ENCODE measurements around the gene WNT1.

The WNT1 gene

DNA sequence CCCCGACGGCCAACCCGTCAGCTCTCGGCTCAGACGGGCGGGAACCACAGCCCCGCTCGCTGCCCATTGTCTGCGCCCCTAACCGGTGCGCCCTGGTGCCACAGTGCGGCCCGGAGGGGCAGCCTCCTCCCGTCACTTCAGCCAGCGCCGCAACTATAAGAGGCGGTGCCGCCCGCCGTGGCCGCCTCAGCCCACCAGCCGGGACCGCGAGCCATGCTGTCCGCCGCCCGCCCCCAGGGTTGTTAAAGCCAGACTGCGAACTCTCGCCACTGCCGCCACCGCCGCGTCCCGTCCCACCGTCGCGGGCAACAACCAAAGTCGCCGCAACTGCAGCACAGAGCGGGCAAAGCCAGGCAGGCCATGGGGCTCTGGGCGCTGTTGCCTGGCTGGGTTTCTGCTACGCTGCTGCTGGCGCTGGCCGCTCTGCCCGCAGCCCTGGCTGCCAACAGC is at the start of gene WNT1:
WNT1 (plus strand) TSS at position 32 of the 450 bp plus-strand sequence; CDS start at position 361, 329 bp downstream.
- DNase-seq, result no peak

DNA sequence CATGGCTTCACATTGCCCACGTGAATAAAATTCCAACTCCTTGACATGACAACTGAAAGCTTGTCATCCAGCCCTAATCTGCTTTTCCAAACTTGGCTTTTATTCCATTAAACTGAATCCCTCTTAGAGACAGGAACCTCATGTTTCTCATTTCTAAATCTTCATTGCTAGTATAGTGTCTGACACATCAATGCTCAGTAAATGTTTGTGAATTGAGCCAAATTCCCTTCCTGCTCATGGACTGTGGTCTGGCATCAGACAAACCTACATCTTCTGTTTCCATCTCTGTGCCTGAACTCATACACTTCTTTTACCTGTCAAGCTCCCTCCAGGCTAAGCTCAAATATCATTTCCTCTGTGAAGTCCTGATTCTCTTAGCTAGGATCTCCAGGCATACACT is 48.6 kb upstream of the WNT1 start:
- no peak for DNase-seq

DNA sequence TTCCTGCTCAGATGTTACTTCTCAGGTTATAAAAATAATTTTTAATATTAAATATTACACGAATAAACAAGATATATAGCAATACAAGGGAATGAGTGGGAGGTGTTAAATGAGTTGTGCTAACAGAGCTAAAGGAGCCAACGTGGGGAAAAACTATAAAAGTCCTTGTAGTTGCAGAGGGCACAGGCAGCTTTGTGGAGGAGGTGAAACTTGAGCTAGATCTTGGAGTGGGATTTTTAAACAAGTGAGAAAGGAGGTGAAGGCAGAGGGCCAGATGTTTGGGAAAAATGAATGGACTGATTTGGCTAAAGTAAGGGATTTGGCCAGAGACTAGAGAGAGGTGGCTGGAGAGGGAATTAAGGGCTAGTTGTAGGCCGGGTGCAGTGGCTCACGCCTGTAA is 47.6 kb upstream of the WNT1 start:
- DNase-seq, result no peak

DNA sequence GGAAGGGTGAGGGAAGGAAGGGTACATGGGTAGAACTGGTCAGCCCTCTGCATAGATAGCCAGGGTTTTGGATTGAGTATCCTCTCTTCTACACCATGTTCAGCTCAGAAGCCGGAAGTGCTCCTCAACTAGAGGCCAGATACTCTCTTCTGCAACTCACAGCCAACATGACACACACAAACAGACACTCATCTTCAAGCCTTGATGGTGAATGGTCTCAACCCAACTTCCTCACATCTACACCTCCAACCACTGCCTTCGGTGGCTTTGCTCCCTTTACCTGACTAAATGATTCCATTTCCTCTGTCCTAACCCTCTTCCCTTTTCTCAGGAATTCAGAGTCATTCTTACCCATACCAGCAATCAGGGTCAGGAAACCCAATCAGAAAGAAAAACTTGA is 45.2 kb upstream of the WNT1 start:
- no peak for DNase-seq

DNA sequence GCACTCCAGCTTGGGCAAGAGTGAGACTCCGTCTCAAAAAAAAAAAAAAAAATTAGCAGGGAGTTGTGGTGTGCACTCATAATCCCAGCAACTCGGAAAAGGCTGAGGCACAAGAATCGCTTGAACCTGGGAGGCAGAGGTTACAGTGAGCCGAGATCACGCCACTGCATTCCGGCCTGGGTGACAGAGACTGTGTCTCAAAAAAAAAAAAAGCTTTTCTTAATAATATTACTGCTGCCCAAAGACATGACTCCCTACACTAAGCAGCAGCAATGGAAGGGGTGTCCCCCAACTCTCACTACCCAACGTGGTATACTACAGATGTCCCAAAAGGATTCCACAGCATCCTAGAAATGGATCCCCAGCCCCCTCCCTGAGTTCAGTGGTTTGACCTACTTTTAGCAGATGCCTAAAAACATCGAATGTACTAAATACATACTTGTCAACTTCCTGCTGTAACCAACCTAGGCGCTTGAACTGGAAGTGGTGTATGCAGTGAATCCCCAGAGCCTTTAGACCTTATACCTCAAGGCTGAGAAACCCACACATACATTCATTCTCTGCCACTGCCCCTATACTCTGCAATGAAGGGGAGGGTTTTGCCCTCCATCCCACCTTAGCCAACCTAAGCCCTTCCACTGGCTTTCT is 44.3 kb upstream of the WNT1 start:
- DNase-seq, result no peak

DNA sequence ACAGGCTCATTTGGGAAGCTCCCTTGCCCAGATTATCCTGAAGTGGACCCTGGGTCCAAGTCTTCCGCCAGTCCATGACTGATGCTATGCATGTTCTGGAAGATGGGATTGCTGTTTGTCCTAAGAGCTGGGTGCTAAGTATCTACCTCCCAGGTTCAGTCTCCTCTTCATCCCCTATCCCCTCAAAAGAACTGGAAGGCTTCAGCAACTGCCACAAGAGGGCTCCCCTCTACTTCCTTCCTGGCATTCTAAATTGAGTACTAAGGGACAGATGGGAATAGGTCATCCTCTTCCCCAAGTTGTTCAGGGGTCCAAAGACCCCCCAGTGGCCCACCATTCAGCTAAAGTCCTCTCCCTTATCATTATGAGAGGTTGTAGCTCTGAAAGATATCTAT is 43.8 kb upstream of the WNT1 start:
- DNase-seq, result no peak

DNA sequence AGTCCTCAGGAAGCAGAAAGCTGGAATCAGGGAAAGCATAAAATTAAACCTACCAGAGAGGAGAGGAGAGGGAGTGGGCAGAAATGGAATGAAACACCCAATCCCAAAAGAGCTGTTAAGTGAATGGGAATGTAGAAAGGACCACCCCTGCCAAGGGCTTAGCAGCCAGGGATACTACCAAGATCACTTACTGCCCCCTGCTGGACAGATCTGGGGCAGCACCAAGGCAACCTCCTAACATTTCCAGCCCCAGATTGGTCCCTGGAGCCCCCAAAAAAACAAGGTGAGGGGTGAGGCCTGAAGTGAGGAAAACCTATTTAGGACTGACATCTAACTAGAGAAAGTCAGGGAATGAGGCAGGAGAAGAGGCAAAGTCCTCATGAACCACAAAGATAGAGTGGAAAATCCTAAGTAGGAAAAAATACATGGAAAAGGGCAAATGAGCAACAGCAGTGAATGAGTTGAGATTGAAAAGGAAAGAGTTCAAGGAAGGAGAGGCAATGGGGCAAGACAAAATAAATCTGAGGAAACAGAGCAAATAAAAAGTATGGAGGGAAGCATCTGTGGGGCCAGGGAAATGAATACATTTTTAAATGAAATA is 41.6 kb upstream of the WNT1 start:
- no peak for DNase-seq

DNA sequence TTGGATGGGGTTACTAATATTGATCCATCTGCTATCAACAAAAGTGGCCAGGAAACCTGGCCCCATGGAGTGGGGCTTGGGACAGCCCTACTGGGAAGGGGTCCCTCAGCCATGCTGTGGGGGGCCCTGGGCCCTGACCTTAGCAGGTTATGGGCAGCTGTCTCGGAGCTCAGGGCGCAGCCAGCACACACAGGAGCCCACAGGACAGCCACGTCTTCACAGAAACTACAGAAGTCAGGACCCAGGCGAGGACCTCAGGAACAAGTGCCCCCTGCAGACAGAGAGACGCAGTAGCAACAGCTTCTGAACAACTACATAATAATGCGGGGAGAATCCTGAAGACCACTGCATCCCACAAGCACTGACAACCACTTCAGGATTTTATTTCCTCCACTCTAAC is 41.0 kb upstream of the WNT1 start:
- DNase-seq, result no peak

DNA sequence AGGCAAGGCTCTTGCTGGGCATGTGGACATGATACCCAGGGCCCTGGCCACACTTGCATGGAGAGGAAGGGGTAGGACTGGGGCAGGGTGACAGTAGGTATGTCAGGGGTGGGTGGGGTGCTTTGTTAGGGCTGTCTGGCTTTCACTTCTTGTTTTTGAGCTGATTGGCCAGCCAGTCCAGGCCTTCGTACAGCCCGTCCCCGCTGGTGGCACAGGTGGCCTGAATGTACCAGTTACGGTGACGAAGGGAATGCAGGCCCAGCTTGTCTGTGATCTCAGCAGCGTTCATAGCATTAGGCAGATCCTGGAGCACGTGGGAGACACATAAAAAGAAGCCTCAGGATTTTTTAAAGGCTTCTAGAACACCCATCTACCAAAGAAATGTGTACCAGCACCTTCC is 39.3 kb upstream of the WNT1 start:
- DNase-seq, result no peak

DNA sequence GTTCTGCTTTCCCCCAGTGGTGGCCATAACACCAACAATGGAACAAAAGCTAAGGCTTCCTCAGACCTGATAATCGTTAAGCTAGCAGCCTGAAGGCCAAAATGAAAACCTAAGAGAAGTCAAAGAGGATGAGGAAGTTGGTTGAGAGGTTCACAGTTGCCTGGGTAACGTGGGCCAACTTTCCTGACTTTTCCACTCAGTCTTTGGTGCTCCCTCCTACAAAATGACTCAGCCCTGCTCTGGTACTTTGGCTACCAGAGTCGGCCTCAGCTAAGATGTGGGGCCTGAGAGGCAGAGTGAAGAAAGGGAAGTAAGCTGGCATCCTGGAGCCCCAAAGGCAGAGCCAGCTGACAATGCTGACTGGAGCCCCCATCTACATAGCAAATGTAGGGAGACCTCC is 37.9 kb upstream of the WNT1 start:
- no peak for DNase-seq

DNA sequence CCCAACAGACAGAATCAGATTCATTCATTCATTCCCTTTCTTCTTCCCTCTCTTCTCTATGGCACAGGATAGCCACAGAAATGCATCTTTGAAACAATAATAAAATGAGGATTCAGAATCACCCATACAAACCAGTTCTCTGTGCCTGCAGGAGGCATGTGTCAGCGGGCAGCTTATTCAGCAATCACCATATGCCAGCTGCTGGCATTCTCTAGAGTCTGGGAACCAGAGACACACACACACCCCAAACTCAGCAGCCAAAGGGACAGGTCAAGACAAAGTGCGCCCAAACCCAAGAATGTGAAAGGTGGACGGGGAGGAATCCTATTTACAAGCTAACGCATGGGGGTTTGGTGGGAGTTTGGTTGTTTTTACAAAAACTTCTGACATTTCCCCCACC is 34.9 kb upstream of the WNT1 start:
- no peak for DNase-seq

DNA sequence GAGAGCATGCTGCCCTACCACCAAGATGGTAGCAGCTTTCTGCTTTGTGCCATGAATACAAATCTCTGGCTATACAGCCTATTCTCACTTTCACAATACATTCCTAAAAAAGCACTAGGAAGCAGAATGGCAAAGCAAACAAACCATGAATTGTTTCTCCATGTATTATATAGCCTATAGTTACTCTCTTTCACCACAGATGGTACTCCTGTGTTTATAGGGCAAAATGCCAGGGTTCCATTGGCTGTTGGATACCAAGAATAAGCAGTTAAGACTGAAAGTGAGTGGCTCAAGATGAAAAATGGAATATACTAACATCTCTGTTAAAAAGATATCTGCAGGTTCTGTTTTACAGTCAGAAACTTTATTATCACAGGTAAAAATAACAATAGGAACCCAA is 31.9 kb upstream of the WNT1 start:
- no peak for DNase-seq

DNA sequence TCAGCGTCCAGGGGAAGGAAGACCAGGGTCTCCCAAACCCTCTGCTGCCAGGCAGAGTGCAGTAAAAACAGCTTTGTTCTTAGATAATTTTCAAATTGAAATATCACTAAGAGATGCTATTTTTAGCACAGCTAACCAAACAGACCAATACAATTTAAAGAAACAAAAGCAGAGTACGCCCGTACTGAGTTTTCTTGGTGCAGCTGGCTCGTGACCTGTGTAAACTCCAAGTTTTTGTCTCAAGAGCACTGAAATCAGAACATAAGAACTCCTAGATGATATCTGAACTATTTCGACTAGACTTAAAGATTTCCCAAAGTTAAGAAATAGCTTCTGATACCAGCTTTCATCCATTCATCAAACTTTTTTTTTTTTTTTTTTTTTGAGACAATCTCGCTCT is 31.2 kb upstream of the WNT1 start:
- no peak for DNase-seq

DNA sequence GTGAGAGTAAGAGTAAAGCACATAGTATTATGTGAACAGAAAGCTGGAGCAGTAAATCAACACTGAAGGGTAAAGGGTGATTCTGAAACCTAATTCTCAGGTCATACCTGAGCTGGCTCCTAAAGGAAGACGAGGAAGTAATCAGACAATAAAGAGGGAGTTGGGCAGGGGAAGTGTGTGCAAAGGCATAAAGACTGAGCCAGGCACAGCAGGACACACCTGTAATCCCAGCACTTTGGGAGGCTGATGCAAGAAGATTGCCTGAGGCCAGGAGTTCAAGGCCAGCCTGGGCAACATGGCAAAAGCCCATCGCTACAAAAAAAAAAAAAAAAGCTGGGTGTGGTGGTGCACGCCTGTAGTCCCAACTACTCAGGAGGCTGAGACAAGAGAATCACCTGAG is 30.4 kb upstream of the WNT1 start:
- DNase-seq, result no peak

DNA sequence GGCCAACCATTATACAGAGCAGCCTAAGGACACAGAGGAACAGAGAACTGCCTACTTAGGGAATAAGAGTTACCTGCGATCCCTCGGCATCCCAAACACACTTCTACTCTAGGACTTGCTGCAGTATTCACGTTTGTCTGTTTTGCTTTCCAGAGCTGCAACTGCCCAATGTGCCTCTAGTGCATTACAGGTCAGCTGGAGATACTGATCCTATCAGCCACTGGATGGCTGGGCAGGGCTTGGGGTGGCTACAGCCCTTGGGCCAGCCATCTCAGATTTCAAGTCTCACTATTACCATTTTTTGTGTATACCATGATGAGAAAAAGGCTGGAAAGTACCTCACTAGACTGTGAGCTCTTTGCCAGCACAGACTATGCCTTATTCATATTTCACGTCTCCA is 25.4 kb upstream of the WNT1 start:
- DNase-seq, result no peak

DNA sequence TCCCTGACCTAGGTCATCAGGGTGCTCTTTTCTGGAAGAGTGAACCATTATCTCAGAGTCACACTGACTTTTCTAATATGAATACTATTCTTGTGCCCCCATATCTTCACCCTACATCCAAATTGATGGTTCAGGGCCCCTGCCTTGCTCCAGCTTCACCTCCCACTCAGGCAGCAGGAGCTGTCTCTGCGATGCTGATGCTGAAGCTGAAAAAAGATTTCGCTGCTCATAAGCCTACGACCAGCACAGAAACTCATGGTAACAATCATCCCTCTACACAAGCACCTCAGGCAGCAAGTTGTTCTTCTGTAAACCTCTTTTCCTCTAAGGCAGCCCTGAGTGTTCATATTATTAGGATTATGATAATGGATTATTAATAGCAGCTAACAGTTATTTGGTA is 24.1 kb upstream of the WNT1 start:
- no peak for DNase-seq

DNA sequence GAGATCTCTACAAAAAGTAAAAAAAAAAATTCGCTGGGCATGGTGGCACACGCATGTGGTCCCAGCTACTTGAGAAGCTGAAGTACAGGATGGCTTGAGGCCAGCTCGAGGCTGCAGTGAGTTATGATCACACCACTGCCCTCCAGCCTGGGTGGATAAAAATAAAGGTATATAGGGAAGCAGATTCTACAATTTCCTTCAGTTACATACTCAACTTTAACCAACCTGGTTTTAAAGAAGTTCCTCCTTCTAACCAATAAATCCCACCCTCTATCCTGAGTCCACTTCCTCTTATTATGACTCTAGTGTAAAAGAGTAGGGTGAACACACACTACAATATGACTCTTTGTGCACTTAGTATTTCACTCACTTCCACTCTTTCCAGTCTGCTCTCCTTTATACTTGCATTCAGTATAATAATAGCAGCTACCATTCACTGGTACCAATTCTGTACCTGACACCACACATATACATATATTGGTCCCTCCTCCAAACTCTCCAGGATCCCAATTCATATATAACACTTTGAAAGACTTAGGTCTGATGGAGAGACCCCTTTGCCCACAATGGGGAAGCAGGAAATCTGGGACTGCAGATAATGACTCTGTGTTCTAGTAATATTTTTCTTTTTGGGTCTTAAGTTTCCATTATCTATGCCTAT is 23.2 kb upstream of the WNT1 start:
- no peak for DNase-seq

DNA sequence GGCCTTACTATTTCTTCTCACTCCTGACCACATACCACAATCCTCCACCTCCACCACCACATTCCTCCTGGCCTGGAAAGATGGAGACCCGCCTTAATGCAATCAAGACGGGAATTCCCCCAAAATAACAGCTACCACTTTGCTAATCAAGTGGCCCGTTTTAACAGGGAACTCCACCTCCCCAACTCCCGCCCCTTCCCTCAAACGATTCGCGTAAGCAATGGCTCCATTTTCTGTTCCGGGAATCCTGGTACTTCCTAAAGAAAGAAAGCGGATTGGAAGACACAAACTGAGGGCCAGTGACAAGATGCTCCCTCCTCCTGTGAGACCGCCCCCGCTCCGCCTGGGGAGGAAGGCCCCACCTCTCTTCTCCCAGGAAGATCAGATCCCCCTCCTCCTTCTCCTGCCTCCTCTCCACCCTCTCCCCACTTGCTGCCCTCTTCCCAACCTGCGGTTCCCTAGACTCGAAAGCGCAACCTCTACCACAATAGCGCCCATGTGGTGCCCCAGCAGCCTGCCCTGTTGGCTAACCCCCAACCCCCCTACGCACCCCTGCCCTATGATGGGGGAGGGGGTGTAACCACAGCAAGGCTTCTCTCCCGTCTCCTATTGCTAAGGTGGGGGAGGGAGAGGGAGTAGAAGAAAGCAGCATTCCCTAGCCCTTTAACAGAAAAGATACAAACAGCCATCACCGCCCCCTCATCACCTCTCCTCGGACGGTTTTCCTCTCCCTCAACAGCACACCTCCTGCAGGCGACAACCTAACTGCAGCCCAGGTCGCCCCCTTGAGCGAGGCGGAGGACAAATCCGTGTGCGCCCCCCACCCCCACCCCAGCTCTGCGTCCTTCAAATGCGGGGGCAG is 21.6 kb upstream of the WNT1 start:
- DNase-seq, result peak; percentile 41

DNA sequence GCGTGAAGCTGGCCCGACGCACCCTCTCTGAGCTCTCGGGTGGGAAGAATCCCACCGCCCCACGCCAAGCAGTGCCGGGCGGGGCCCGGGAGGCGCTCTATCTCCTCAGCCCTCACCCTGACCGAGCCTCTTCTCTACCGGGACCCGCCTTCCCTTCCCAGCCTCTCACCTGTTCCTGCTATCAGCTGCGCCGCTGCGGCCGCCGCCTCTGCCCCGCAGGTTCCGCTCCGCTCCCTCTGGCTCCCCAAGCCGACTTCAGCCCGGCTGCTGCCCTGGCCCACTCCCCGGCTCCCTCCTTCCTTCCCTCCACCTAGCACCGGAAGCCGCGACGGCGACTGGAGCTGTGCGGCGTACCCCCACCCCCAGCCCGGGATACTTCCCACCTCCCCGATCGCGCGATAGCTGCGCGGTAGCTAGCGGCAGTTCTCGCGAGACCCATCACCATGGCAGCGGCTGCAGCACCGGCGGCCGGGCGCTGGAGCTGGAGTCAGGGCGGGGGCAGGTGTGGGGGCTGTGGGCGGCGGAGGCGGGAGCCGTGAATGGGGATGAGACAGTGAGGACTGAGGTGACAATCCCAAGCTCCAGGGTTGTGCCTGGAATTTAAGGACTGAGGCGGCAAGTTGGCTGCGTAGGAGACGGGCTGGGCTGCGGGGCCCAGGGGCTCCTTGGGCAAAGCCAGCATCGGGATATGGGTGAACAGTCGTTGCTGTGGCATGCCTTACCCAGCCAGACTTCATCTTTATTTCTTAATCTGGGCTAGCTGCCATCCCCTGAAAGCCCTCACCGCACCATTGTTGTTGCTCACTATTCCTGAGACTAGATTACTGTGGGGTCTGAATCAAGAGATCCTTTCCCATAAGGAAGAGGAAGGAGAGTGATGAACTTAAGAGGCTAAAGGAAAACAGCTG is 20.7 kb upstream of the WNT1 start, which contains the start of gene ARF3:
ARF3 (minus strand) TSS at position 347 of the 908 bp plus-strand sequence. CDS start 16,392 bp downstream, outside the sequence.
- peak; percentile 80 for DNase-seq

DNA sequence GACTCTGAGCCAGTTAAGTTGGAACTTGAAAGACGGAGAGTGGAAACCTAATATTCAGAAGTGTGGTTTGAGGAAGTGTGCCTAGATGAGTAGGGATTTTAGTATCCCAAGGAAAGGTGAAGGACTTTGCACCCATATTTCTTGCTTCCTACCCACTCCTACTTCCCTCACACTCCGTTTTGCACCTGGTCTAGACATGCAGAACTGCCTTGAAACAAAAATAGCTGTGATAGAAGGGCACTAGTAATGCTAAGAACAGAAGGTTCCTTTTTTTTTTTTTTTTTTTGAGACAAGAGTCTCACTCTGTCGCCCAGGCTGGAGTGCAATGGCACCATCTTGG is 20.1 kb upstream of the WNT1 start:
- DNase-seq, result no peak

DNA sequence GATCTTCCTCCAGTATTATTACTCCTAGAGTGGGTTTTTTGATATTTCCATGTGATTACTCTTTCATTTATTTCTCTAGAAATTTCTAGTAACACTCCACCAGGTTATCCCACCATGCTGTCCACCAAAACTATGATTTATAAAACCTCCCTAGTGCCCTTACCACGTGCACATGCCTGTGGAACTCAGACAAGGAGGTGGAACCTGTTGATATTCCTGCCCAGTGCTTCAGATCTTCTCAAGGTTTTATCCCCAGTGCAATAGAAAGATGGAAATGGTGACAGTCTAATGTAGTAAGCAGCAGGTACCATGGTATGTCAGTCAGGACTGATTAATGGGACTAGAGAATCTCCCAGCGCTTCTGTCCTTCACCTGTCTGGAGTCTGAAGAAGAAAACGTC is 17.3 kb upstream of the WNT1 start:
- no peak for DNase-seq

DNA sequence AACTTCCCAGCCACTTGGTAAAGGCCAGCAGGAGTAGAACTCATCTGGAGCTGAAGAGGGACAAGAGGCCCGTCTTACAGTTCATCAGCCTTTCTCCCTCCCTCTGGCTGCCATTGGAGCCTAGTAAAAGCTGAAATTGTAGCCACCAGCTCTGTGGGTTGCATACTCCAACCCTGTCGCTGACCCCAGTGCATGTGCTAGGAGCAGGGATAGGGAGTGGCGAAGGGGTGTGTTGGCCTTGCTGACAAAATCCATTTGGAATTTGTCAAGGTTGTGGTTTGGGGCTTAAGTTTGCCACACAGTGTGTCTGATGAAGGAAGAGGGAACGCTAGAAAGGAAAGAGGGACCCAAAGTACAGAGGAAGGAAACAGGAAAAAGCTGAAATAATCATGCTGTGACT is 16.8 kb upstream of the WNT1 start:
- DNase-seq, result no peak

DNA sequence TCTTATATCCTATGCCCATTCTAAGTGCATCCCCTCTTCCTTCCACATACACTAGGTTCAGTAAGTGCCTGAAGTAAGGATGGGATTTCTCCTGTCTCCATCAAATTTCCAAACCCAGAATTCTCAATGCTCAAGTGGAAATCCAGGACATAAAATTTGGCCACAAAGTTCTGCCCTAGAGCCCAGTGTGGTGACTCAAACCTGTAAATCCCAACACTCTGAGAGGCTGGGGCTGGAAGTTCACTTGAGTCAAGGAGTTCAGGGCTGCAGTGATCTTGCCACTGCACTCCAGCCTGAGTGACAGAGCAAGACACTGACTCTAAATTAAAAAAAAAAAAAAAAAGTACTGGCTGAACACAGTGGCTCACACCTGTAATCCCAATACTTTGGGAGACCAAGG is 16.3 kb upstream of the WNT1 start:
- no peak for DNase-seq

Measured in NCI-H1417 treated with DMSO at 0.1 percent for 48 hours (cell line).